PC-3 (cell line): Measurements from ENCODE around the gene C12orf60. TPM values are rescaled to one million over a fixed set of nuclear protein-coding genes. Genes with fewer than 3 reads are reported as not detected.
"Not testable (repeated sequence)": the region's sequence is repeated elsewhere in the genome, so short reads cannot be mapped to it uniquely, and the experiment has no call there.

Experiments used
- ATAC-seq: fragments of 200-7000 bp; cut with Tn5 transposase; 2 replicates; pipeline ENCODE4 v1.9.1; 2020; ENCODE audit warnings: mild to moderate bottlenecking, moderate library complexity
- BruUV-seq: library from RNA; stranded (reverse); fragments of 400-500 nt; replicated peaks from 2 replicates; lab custom pipeline; 2021; lab: Mats Ljungman, UMichigan
- CTCF ChIA-PET: fragments of 300-600 bp; sonication (Branson Sonifier 250); formaldehyde crosslinking; loops from one replicate; lab custom pipeline; 2022; ENCODE audit warnings: antibody characterized with exemption; lab: Charles Lee
- POLR2A ChIA-PET: fragments of 300-600 bp; sonication (Branson Sonifier 250); formaldehyde crosslinking; loops from one replicate; lab custom pipeline; 2022; ENCODE audit warnings: antibody characterized with exemption; ENCODE audit not compliant: unreplicated experiment; lab: Charles Lee
- DNase-seq: peaks from one replicate; pipeline ENCODE4 v3.0.0-alpha.2; 2015
- H2AFZ ChIP-seq: fragments of 300-600 bp; sonication (generic); 2 replicates; pipeline ENCODE4 v1.6.0; 2016; ENCODE audit warnings: antibody characterized with exemption, low read length
- H3F3A ChIP-seq: fragments of 300-600 bp; sonication (generic); one replicate; pipeline ENCODE4 v1.6.0; 2017; ENCODE audit warnings: antibody characterized with exemption, low read length, control low read depth, mild to moderate bottlenecking; ENCODE audit not compliant: unreplicated experiment
- H3K27ac ChIP-seq: fragments of 300-600 bp; sonication (generic); 2 replicates; pipeline ENCODE4 v1.5.1; 2016; ENCODE audit warnings: mild to moderate bottlenecking, low read length
- H3K27me3 ChIP-seq: fragments of 300-600 bp; sonication (generic); 2 replicates; pipeline ENCODE4 v1.6.1; 2016; ENCODE audit warnings: low read length, mixed read lengths
- H3K36me3 ChIP-seq: fragments of 300-600 bp; sonication (generic); 2 replicates; pipeline ENCODE4 v1.6.1; 2016; ENCODE audit warnings: low read depth, mixed run types, low read length, mixed read lengths
- H3K4me1 ChIP-seq: fragments of 300-600 bp; sonication (generic); 2 replicates; pipeline ENCODE4 v1.5.1; 2016; ENCODE audit warnings: low read length; ENCODE audit not compliant: insufficient read depth
- H3K4me2 ChIP-seq: fragments of 300-600 bp; sonication (generic); 2 replicates; pipeline ENCODE4 v1.6.0; 2016; ENCODE audit warnings: low read length
- H3K4me3 ChIP-seq: fragments of 300-600 bp; sonication (generic); 2 replicates; pipeline ENCODE4 v1.5.1; 2016; ENCODE audit warnings: mild to moderate bottlenecking, low read length, mixed read lengths
- H3K79me2 ChIP-seq: fragments of 300-600 bp; sonication (generic); 2 replicates; pipeline ENCODE4 v1.6.1; 2017; ENCODE audit warnings: low read length, mixed read lengths
- H3K9ac ChIP-seq: fragments of 300-600 bp; sonication (generic); 2 replicates; pipeline ENCODE4 v1.6.0; 2016; ENCODE audit warnings: mild to moderate bottlenecking, low read length
- H3K9me2 ChIP-seq: fragments of 300-600 bp; sonication (generic); replicated peaks from 2 replicates; pipeline ENCODE4 v1.6.1; 2016; ENCODE audit warnings: mixed run types, low read length, mixed read lengths
- H3K9me3 ChIP-seq: fragments of 300-600 bp; sonication (generic); 2 replicates; pipeline ENCODE4 v1.6.1; 2016; ENCODE audit warnings: low read length, mixed read lengths
- H4K20me1 ChIP-seq: fragments of 300-600 bp; sonication (generic); 2 replicates; pipeline ENCODE4 v1.6.1; 2016; ENCODE audit warnings: low read length, mixed read lengths
- EZH2 ChIP-seq: fragments of 300-600 bp; sonication (generic); IDR thresholded peaks from one replicate; pipeline ENCODE4 v1.6.1; 2017; ENCODE audit warnings: antibody characterized with exemption, mild to moderate bottlenecking, low read length; ENCODE audit not compliant: unreplicated experiment
- EZH2phosphoT487 ChIP-seq: fragments of 300-600 bp; sonication (generic); IDR thresholded peaks from 2 replicates; pipeline ENCODE4 v1.6.1; 2018; ENCODE audit warnings: mild to moderate bottlenecking, antibody characterized with exemption, low read length, borderline replicate concordance
- intact Hi-C: fragments of 100-400 bp; cut with micrococcal nuclease; formaldehyde crosslinking; loops from 2 replicates; pipeline ENCODE4 v1.9.0; 2023
- total RNA-seq: library from RNA; depleted of rRNA; stranded (reverse); fragments of >200 nt; gene quantifications from 2 replicates; pipeline ENCODE4 v1.2.3, GENCODE V29; 2014
- TF ChIP-seq, protein P1 (sequence below): fragments of 300-600 bp; sonication (generic); conservative IDR thresholded peaks from 2 replicates; pipeline ENCODE4 v1.5.1; 2017; ENCODE audit warnings: antibody characterized with exemption, low read depth, mild to moderate bottlenecking, low read length

Gene C12orf60
- total RNA-seq, 1 experiment from 2014 or later: 0.47 TPM

DNA sequence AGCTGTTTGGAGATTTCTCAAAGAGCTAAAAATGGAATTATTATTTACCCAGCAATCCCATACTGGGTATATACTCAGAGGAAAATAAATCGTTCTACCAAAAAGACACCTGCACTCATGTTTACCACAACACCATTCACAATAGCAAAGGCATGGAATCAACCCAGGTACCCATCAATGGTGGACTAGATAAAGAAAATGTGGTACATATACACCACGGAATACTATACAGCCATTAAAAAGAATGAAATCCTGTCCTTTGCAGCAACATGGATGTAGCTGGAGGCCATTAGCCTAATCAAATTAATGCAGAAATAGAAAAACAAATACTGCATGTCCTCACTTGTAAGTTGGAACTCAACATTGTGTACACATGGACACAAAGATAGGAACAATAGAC is 38.1 kb upstream of the C12orf60 start:
- ATAC-seq: no peak
- CTCF ChIA-PET: no interaction called here
- intact Hi-C loops: no loop called here
- BruUV-seq: no TSS peak
- H3K27ac ChIP-seq: no peak overlapping the region
- H3K4me1 ChIP-seq: peaks cover 11% of the 10 kb centered on the region; the same call in 1 of the 2 replicates
- H3K9me3 ChIP-seq: no peaks in the 10 kb centered on the region
- no peaks in the 10 kb centered on the region for H3F3A ChIP-seq
- H3K9ac ChIP-seq: no peak overlapping the region
- H3K9me2 ChIP-seq: no peaks in the 10 kb centered on the region
- no peaks in the 10 kb centered on the region; the same call in 1 of the 2 replicates for H4K20me1 ChIP-seq
- POLR2A ChIA-PET: no interaction called here
- peaks cover 25% of the 10 kb centered on the region for H3K79me2 ChIP-seq
- no peaks in the 10 kb centered on the region for H3K36me3 ChIP-seq
- H3K4me3 ChIP-seq: no peak overlapping the region
- H3K27me3 ChIP-seq: no peaks in the 10 kb centered on the region
- H3K4me2 ChIP-seq: no peak overlapping the region
- no peak overlapping the region for H2AFZ ChIP-seq
- TF ChIP-seq, protein P1, sequence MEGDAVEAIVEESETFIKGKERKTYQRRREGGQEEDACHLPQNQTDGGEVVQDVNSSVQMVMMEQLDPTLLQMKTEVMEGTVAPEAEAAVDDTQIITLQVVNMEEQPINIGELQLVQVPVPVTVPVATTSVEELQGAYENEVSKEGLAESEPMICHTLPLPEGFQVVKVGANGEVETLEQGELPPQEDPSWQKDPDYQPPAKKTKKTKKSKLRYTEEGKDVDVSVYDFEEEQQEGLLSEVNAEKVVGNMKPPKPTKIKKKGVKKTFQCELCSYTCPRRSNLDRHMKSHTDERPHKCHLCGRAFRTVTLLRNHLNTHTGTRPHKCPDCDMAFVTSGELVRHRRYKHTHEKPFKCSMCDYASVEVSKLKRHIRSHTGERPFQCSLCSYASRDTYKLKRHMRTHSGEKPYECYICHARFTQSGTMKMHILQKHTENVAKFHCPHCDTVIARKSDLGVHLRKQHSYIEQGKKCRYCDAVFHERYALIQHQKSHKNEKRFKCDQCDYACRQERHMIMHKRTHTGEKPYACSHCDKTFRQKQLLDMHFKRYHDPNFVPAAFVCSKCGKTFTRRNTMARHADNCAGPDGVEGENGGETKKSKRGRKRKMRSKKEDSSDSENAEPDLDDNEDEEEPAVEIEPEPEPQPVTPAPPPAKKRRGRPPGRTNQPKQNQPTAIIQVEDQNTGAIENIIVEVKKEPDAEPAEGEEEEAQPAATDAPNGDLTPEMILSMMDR: no peak
- TF ChIP-seq EZH2 (no peak), EZH2phosphoT487 (no peak)
- DNase-seq: no peak

GRCh38 chr12:14766020-14766419 is 37.5 kb upstream of the C12orf60 start:
- CTCF ChIA-PET, H3K4me2 ChIP-seq, H2AFZ ChIP-seq, H3F3A ChIP-seq, H3K36me3 ChIP-seq, H3K9me3 ChIP-seq, H3K27ac ChIP-seq, POLR2A ChIA-PET, intact Hi-C loops, DNase-seq, H3K4me3 ChIP-seq, H4K20me1 ChIP-seq, H3K9ac ChIP-seq, BruUV-seq, H3K9me2 ChIP-seq, ATAC-seq, H3K27me3 ChIP-seq: not testable (repeated sequence)
- Histone ChIP-seq H3K4me1 (peaks cover 11% of the 10 kb centered on the region; the same call in 1 of the 2 replicates), H3K79me2 (peaks cover 29% of the 10 kb centered on the region)

DNA sequence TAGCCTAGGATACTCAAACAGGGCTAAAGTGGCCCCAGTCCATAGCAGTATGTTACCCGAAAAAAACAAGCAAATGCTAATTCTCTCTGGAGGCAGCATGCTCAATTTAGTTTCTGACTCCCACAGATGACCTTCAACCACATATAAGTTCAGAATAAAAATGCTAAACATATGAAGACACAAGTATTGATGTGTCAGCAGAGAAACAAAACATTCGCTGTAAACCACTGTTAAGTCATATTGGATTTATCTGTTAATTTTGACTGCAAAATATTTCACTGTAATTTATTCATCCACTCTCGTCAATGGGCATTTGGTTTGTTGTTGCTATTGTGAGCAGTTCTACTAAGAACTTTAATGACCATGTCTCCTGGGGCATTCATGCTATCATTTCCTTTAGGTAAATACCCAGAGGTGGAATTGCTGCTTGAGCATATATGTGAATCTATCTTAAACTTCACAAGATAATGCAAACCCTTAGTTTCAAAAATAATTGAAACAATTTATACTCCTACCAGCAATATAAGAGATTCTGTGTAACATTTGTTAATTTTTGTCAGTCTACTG is 36.7 kb upstream of the C12orf60 start:
- no peak overlapping the region for H3K27ac ChIP-seq
- intact Hi-C loops: no loop called here
- H3K27me3 ChIP-seq: no peaks in the 10 kb centered on the region
- no peaks in the 10 kb centered on the region for H3F3A ChIP-seq
- peaks cover 13% of the 10 kb centered on the region for H3K4me1 ChIP-seq
- no peak for DNase-seq
- H3K36me3 ChIP-seq: no peaks in the 10 kb centered on the region
- no peak for TF ChIP-seq EZH2phosphoT487
- TF ChIP-seq EZH2: no peak
- TF ChIP-seq, protein P1: no peak
- peaks cover 29% of the 10 kb centered on the region for H3K79me2 ChIP-seq
- no TSS peak for BruUV-seq
- no peaks in the 10 kb centered on the region for H3K9me3 ChIP-seq
- H2AFZ ChIP-seq: no peak overlapping the region
- no peak overlapping the region for H3K9ac ChIP-seq
- CTCF ChIA-PET: no interaction called here
- no peaks in the 10 kb centered on the region; the same call in 1 of the 2 replicates for H4K20me1 ChIP-seq
- H3K4me2 ChIP-seq: no peak overlapping the region
- POLR2A ChIA-PET: no interaction called here
- no peak for ATAC-seq
- H3K4me3 ChIP-seq: no peak overlapping the region
- no peaks in the 10 kb centered on the region for H3K9me2 ChIP-seq
